C4-2B (cell line): Measurements from ENCODE around the gene TMEM163.

ENCODE experiments used
- CTCF ChIP-seq: fragments of 450-650 bp; conservative IDR thresholded peaks from 2 replicates; pipeline ENCODE4 v1.5.1; 2017; ENCODE audit warnings: mild to moderate bottlenecking
- ZFX ChIP-seq: fragments of 450-650 bp; IDR thresholded peaks from 2 replicates; pipeline ENCODE4 v1.6.1; 2017

GRCh38 chr2:134539981-134540380, 178.8 kb downstream of the TMEM163 start:
- TF ChIP-seq CTCF (no peak), ZFX (no peak)
